ENCODE measurements around the gene POLR3E.
A peak's percentile ranks its signal among the peaks of the same experiment; 100 is the strongest.

- TF ChIP-seq EZH2phosphoT487 (IDR thresholded peaks at IDR 0.05; ENCODE audit: borderline replicate concordance, low read length), result no peak
- TF ChIP-seq CTCF (IDR thresholded peaks at IDR 0.05; ENCODE audit: low read depth, low read length, poor library complexity, severe bottlenecking), result peak; percentile 79
Measured at GRCh38 chr16:22297114-22297870, at the start of gene POLR3E.

All from DOHH2 (cell line).